Tibial artery (tissue), 4 donors: ENCODE results near the gene OR2T6.
"Not testable (repeated sequence)": the region's sequence is repeated elsewhere in the genome, so short reads cannot be mapped to it uniquely, and the experiment has no call there.

Experiments
- DNase-seq, 2 donors: peaks; one replicate each; pipeline ENCODE4 v3.0.0-alpha.2; 2019
- H3K27ac ChIP-seq, 2 donors: fragments of 200-600 bp; sonication (generic) in 1 of 2; 1 replicate in 1 of 2; 2 replicates in 1 of 2; pipeline ENCODE4 v1.5.1; 2018 to 2019; ENCODE audit warnings: mild to moderate bottlenecking in 1 of 2
- H3K27me3 ChIP-seq, 2 donors: fragments of 200-600 bp; sonication (generic) in 1 of 2; one replicate each; pipeline versions ENCODE4 v1.5.1 to v1.6.0; 2016 to 2019
- H3K36me3 ChIP-seq, 3 donors: fragments of 200-600 bp; sonication (generic) in 2 of 3; one replicate each; pipeline ENCODE4 v1.5.1; 2016 to 2019; ENCODE audit warnings: mild to moderate bottlenecking in 2 of 3
- H3K4me1 ChIP-seq, 4 donors: fragments of 200-600 bp; sonication (generic) in 2 of 4; 1 replicate in 3 of 4; 2 replicates in 1 of 4; pipeline ENCODE4 v1.5.1; 2016 to 2019
- H3K4me3 ChIP-seq, 2 donors: fragments of 200-600 bp; sonication (generic) in 1 of 2; 1 replicate in 1 of 2; 2 replicates in 1 of 2; pipeline ENCODE4 v1.5.1; 2018 to 2019; ENCODE audit warnings: mild to moderate bottlenecking in 2 of 2
- H3K9me3 ChIP-seq, 3 donors: fragments of 200-600 bp; sonication (generic) in 1 of 3; one replicate each; pipeline ENCODE4 v1.5.1; 2016 to 2019
- CTCF ChIP-seq, 2 experiments: fragments of 200-600 bp in 1 of 2; fragments of 450-650 bp in 1 of 2; IDR thresholded peaks; one replicate each; pipeline ENCODE4 v1.5.1; 2017 to 2019; ENCODE audit warnings: antibody characterized with exemption in 2 of 2, mild to moderate bottlenecking in 1 of 2, moderate library complexity in 1 of 2
- intact Hi-C: fragments of 100-400 bp; cut with DNase I; formaldehyde crosslinking; loops from one replicate; pipeline ENCODE4 v1.15.0; 2023; ENCODE audit warnings: low total_unique reads

The OR2T6 gene

GRCh38 chr1:248417854-248418253, 42.3 kb downstream of the OR2T6 start:
- DNase-seq, result no peak
- H3K9me3 ChIP-seq, result no peaks in the 10 kb centered on the region
- no peak overlapping the region for H3K27ac ChIP-seq
- intact Hi-C loops, result no loop called here
- H3K27me3 ChIP-seq, result no peaks in the 10 kb centered on the region
- H3K36me3 ChIP-seq, result no peaks in the 10 kb centered on the region
- no peak for TF ChIP-seq CTCF (IDR thresholded peaks at IDR 0.05)
- H3K4me3 ChIP-seq, result no peak overlapping the region
- H3K4me1 ChIP-seq, result no peaks in the 10 kb centered on the region

- H3K9me3 ChIP-seq, result no peaks in the 10 kb centered on the region
- no peaks in the 10 kb centered on the region for H3K36me3 ChIP-seq
- TF ChIP-seq CTCF (IDR thresholded peaks at IDR 0.05), result no peak
- no peaks in the 10 kb centered on the region for H3K4me1 ChIP-seq
- no peaks in the 10 kb centered on the region for H3K27me3 ChIP-seq
- DNase-seq, result no peak
- no peak overlapping the region for H3K4me3 ChIP-seq
- intact Hi-C loops, result no loop called here
- H3K27ac ChIP-seq, result no peak overlapping the region
These were observed 45.8 kb downstream of the OR2T6 start for GRCh38 chr1:248421384-248421783.

DNA sequence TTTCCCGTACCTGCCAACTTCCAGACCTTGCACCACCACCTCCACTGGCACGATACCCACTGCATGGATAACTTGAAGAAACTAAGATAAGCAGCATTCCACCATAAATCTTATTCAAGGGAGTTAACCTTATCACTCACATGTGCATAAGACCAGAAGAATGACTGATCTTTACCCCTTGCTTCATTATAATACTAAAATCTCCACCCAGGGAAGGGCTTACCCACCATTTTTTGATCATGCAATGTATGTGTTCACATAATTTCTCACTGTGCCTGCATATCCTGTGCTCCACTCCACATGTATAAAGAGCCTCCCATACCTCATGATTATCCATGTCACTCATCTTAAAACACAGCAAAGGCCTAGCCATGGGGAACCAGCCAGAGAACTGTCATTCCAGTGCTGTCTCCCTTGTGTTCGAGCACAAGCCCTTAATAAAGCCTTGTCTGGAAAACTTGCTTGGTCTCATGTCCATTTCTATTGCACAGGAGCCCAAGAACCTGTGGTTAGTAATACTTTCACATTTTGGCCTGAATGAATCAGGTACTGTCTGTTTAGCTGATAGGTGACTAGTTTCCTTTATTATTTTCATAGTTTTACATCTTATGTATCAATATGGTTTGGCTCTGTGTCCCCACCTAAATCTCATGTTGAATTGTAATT, 52.1 kb downstream of the OR2T6 start:
- intact Hi-C loops, H3K27me3 ChIP-seq, H3K4me3 ChIP-seq, DNase-seq, H3K4me1 ChIP-seq, H3K36me3 ChIP-seq, H3K9me3 ChIP-seq, H3K27ac ChIP-seq: not testable (repeated sequence)

DNA sequence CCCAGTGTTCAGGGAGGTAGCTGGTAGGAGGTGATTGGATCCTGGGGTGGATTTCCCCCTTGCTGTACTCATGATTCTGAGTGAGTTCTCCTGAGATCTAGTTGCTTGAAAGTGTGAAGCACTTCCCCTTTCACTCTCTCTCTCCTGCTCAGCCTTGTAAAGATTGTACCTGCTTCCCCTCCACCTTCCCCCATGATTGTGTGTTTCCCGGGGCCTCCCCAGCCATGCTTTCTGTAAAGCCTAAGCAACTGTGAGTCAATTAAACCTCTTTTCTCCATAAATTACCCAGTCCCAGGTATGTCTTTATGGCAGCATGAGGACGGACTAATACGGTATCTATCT, 52.6 kb downstream of the OR2T6 start:
- H3K27ac ChIP-seq, intact Hi-C loops, H3K4me1 ChIP-seq, H3K4me3 ChIP-seq, H3K27me3 ChIP-seq, H3K9me3 ChIP-seq, DNase-seq, H3K36me3 ChIP-seq: not testable (repeated sequence)

DNA sequence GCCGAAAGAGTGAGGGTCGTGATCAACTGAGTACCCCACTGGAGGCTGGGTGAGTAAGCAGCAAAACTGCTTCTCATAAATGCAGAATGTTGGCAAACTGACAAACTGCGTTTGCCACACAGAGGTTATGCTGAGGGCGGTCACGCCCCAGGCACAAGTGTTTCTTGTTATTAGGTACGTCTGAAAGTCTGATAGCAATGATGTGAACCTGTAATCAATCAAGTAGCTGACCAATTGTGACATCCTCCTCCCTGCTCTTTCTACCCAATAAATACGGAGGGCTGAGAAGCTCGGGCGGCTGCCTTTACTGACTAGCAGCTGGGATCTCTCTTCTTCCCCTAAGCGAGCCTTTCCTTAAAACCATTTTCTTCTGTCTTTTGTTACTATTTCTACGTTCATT, 56.1 kb downstream of the OR2T6 start:
- H3K4me3 ChIP-seq, H3K27me3 ChIP-seq, intact Hi-C loops, H3K9me3 ChIP-seq, DNase-seq, H3K27ac ChIP-seq, H3K4me1 ChIP-seq, H3K36me3 ChIP-seq: not testable (repeated sequence)

- H3K27ac ChIP-seq, intact Hi-C loops, DNase-seq: not testable (repeated sequence)
These were observed 56.7 kb downstream of the OR2T6 start for GRCh38 chr1:248432201-248432600.

GRCh38 chr1:248433811-248434415, 58.4 kb downstream of the OR2T6 start:
- DNase-seq, intact Hi-C loops, H3K27ac ChIP-seq, H3K27me3 ChIP-seq, H3K4me1 ChIP-seq, H3K36me3 ChIP-seq, H3K9me3 ChIP-seq, H3K4me3 ChIP-seq: not testable (repeated sequence)

More at GRCh38 chr1:248432201-248432600, 56.7 kb downstream of the OR2T6 start:
- not testable (repeated sequence) for H3K4me1 ChIP-seq, H3K4me3 ChIP-seq, H3K27me3 ChIP-seq, H3K9me3 ChIP-seq, H3K36me3 ChIP-seq

DNA sequence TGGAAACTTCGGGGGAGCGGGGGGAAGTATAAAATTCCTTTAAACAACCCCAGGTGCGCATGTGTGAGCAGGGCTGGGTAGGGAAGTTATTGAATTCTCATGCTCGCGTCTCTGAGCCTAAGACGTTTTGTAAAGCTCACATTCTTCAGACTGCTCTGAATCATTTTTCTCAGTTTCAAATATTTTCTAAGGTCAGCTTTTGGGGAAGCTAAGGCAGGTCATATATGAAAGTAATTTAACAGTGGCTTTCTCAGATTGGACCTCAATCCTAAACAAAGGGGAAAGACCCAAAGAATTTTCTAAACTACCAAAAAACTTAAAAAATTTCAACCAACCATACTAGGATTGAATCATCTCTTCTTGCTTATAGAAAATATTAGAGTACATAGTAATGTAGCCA, 59.4 kb downstream of the OR2T6 start:
- H3K9me3 ChIP-seq, H3K36me3 ChIP-seq, H3K4me3 ChIP-seq, H3K27me3 ChIP-seq, intact Hi-C loops, H3K27ac ChIP-seq, H3K4me1 ChIP-seq, DNase-seq: not testable (repeated sequence)

- DNase-seq, intact Hi-C loops: not testable (repeated sequence)
These were observed 60.8 kb downstream of the OR2T6 start for GRCh38 chr1:248436303-248436702.

DNA sequence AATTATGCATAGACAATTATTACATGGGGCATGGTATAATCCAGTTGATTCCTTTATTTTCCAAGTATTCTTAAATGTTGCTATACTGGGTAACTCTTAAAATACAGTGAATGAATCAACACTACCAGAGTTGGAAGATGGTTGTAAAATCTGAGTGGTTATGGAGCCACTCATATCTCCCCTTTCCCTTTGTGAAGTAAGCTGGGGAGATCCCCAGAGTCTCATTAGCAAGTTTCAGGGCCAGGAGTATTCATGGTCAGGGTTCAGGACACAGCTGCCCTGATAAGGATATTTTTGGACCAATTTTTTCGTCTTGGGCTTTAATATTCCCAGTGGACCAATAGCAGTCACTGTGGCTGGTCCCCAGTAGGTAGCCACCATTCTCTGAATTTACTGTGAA, 63.1 kb downstream of the OR2T6 start:
- H3K36me3 ChIP-seq, intact Hi-C loops, H3K27me3 ChIP-seq, H3K4me3 ChIP-seq, H3K9me3 ChIP-seq, H3K27ac ChIP-seq, DNase-seq, H3K4me1 ChIP-seq: not testable (repeated sequence)

More at GRCh38 chr1:248436303-248436702, 60.8 kb downstream of the OR2T6 start:
- not testable (repeated sequence) for H3K36me3 ChIP-seq, H3K4me1 ChIP-seq, H3K9me3 ChIP-seq, H3K27me3 ChIP-seq, H3K4me3 ChIP-seq, H3K27ac ChIP-seq

DNA sequence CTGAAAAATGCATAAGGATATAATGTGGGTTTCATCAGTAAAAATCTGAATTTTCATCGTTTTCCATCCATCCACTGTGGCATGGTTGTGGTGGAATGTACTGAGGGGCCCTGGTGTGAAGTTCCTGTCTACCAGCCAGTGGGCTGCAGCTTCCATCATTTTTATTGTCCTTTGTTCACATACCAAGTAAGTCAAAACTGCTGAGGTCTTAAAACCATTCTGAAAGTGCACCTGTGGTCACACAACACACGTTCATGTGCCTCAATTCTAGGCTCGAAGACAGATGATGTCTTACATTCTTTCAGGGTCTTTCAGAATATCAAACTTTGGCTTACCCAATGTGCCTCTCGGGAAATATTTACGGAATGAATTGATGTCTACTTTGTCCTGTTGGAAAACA, 63.7 kb downstream of the OR2T6 start:
- H3K4me1 ChIP-seq, intact Hi-C loops, DNase-seq: not testable (repeated sequence)

More for the DNA sequence above, 63.7 kb downstream of the OR2T6 start:
- H3K27me3 ChIP-seq, H3K9me3 ChIP-seq, H3K36me3 ChIP-seq, H3K27ac ChIP-seq, H3K4me3 ChIP-seq: not testable (repeated sequence)
